ENCODE data around the gene LAMA3.

Gene LAMA3, protein sequence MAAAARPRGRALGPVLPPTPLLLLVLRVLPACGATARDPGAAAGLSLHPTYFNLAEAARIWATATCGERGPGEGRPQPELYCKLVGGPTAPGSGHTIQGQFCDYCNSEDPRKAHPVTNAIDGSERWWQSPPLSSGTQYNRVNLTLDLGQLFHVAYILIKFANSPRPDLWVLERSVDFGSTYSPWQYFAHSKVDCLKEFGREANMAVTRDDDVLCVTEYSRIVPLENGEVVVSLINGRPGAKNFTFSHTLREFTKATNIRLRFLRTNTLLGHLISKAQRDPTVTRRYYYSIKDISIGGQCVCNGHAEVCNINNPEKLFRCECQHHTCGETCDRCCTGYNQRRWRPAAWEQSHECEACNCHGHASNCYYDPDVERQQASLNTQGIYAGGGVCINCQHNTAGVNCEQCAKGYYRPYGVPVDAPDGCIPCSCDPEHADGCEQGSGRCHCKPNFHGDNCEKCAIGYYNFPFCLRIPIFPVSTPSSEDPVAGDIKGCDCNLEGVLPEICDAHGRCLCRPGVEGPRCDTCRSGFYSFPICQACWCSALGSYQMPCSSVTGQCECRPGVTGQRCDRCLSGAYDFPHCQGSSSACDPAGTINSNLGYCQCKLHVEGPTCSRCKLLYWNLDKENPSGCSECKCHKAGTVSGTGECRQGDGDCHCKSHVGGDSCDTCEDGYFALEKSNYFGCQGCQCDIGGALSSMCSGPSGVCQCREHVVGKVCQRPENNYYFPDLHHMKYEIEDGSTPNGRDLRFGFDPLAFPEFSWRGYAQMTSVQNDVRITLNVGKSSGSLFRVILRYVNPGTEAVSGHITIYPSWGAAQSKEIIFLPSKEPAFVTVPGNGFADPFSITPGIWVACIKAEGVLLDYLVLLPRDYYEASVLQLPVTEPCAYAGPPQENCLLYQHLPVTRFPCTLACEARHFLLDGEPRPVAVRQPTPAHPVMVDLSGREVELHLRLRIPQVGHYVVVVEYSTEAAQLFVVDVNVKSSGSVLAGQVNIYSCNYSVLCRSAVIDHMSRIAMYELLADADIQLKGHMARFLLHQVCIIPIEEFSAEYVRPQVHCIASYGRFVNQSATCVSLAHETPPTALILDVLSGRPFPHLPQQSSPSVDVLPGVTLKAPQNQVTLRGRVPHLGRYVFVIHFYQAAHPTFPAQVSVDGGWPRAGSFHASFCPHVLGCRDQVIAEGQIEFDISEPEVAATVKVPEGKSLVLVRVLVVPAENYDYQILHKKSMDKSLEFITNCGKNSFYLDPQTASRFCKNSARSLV (N-terminal part only)

DNA sequence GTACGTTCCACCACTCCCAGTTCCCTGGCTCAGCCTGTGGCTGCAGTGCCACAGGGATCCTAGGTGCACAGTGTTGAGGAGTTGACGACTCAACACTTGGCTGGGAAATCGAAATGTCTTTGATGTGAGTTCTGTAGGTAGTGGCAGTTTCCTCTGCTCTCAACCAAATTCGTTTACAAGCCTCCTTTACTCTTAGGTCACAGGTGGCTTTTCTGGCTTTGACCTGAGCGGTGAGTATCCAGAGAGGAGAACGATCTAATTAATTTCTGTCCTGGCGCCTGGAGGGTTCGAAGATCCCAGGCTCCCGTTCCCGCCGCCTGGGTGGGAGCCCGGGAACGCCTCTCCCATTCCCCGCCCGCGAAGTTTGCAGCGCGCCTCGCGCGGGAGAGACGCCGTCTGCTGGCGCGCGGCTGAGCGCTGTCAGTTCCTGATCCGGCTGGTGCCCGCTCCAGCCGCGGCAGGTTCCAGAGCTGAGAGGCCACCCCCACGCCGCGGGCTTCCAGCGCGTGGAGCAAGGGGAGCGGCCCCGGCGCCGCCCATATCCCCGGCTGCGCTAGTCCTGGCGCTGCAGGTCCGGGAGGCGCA, at the start of gene LAMA3:
Gene LAMA3, plus strand, starts transcription at position 423 of the 585 bp plus-strand sequence. CDS start 231 bp downstream, outside the sequence.
- DNase-seq (ENCODE audit: low spot score): no peak

- no peak for DNase-seq (ENCODE audit: low spot score)
These were observed 49.2 kb upstream of the LAMA3 start for GRCh38 chr18:23640052-23640451.

DNA sequence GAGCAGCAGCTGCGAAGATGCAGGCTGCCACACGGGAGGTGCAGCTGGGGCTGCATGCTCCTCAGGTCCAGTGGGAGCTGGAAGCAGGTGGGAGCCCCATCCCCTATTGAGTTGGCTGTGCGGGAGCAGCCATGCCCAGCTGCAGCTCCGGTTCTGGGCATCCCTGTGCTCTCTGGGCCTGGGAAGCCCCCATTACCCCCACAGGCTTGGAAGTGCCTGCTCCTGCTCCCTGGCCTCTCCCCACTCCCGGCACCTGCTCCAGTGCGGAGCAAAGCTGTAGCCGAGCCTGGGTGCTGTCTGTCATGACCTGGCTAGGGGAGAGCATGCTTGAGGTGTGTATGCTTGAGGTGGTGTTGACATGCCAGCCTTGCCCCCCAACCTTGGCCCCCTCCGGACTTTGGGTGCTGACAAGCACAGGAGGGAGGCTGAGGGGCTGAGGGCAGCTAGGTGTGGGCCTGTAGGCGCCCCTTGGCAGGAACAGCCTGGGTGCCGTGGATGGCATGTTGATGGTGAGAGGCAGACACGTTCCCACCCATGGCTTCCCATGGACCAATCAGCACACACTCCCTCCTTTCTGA, 48.0 kb upstream of the LAMA3 start:
- DNase-seq (ENCODE audit: low spot score): no peak

DNA sequence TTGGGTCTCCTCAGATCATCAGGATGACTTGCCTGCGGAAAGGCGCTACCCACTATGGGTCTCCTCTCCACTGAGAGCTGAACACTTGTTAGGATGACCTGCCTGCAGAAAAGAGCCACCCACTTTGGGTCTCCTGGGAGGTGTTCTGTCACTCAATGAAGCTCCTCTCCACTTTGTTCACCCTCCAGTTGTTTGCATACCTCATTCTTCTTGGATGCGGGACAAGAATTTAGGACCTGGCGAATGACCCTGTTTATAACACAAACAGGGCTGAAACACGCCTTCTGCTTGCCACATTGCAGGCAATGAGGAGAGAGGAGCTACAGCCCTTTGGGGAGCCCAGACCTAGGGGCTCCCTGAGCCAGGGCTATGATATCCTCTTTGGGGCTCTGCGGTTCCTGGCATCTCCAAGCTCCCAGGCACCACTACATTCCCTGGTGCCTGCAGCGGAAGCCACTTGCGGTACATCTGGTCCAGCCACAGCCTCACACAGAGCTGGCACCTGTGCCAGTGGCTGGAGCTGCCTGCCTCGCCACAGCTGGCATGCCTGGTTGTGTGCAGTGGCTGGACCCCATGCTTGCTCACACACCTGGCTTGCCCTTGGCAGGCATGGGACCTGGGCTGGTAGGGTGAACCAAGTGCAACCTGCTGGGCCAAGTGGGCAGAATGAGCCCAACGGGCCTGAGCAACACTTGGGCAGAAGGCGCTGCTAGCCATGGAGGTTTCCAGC, 47.2 kb upstream of the LAMA3 start:
- DNase-seq (ENCODE audit: low spot score): no peak

GRCh38 chr18:23643815-23644490, 45.3 kb upstream of the LAMA3 start:
- DNase-seq (ENCODE audit: low spot score): no peak

DNA sequence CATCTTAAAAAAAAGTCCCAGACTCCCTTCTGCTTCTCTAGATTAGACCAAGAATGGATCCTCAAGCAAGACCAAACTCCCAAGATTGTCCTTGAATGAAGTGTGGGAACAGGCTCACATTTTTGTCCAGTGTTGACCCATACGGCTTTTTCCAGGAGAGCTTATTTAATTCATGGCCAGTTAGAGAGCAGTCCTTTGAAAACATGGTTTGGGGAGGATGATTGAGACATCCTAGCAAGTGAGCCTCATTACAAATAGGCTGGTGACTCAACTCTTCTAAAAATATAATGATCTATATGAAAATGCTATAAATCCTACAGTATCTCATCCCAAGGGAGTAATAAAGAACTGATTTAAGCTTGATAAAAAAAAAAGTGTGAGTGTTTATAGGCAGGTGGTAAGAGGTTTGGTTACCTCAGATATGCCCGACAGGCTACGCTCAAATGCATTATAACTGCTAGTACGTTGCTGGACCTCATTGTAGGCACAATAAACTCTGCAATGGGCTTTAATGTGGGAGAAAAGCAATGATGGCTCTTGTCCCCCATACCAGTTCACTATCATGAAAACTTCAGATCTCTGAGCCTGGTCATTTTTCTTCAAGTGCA, 43.6 kb upstream of the LAMA3 start:
- no peak for DNase-seq (ENCODE audit: low spot score)

GRCh38 chr18:23646282-23646681, 43.0 kb upstream of the LAMA3 start:
- no peak for DNase-seq (ENCODE audit: low spot score)

DNA sequence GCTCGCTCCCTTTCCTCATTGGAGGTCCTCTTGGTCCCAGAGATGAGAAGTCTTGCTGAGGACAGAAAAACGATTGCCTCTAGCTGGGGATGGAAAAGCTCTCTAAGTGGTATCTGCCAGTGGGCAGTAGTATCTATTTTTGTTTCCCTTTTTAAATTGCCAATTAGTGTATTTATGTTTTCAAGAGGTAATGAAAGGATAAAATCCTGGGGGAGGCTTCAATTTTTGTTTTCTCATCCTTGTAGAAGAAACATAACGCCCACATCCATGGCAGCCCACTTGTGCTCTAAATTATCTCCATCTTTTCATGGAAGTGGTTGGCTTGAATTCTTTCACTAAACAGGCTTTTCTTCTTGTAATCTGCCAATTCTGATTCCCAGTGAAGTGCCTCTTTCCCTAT, 40.8 kb upstream of the LAMA3 start:
- no peak for DNase-seq (ENCODE audit: low spot score)

- DNase-seq (ENCODE audit: low spot score): no peak
These were observed 40.2 kb upstream of the LAMA3 start for GRCh38 chr18:23648940-23649607.

DNA sequence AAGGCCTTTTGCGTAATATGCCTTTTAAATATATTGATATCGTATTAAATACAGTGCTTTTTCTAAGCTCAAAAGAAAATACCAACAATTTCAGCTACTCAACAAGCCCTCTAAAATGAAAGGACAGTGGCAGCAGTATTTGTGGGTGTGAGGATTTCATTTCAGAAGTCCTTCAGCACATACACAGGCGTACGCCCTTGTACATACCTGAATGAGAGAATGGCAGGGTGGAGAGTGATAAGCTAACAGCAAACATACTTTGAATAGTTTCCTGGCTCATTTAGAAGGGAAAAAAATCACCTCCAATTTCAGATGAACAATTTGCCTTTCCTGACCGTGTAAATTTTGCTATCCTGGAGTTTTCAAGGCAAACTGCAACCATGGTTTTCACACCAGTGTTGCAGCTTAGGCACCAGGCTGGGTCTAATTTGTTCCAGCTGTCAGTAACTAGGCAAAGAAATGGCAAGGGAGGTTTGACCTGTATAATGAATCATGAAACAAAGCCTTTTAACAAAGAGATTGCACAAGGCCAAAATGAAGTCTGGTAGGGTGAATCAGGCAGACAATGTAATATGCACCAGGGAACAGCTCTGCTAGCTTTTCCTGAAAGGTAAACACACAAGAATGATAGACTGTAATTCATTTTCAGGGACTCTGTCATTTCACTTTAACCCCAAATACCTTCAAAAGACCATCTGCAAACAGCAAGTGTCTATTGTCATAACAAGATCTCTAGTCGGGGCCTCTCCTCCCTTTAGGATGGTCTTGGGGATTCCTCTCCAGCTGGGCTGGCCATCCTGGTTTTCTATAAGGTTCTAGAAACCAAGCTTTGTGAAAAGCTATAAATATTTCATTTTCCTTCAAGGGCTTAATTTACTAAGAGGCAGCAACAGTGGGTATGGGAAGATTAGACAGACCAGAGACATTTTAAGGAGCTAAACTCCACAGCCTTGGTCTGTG, 38.0 kb upstream of the LAMA3 start:
- DNase-seq (ENCODE audit: low spot score): no peak

DNA sequence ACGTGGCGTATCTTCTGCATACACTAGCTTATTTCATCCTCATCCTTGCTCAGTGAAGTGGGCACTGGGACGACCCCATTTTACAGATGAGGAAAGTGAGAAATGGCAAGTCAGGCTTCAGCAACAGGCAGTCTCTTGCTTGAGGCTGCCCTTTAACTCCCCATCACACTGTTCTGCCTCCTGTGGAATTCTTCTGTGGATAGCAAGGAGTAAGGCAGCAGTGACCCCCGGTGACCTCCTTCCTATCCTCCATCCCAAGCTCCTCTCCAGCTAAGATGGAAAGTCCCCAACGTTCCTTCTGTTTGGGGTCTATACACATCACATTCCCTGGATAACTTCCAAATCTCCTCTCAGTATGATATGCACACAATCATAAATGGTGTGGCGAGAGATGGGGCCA, 37.0 kb upstream of the LAMA3 start:
- DNase-seq (ENCODE audit: low spot score): no peak

DNA sequence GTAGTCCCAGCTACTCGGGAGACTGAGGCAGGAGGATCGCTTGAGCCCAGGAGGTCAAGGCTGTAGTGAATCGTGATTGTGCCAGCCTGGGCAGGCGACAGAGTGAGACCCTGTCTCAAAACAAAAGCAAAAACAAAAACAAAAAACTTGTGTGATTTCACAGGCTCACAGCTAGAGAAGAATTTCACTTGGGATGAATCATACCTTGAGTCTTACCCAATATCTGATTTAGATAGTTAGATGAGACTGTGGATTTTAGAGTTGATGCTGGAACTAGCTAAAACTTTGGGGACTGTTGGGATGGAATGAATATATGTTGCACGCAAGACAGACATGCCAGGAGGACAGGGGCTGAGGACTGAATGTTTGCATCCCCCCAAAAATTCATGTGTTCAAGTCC, 31.0 kb upstream of the LAMA3 start:
- DNase-seq (ENCODE audit: low spot score): no peak

DNA sequence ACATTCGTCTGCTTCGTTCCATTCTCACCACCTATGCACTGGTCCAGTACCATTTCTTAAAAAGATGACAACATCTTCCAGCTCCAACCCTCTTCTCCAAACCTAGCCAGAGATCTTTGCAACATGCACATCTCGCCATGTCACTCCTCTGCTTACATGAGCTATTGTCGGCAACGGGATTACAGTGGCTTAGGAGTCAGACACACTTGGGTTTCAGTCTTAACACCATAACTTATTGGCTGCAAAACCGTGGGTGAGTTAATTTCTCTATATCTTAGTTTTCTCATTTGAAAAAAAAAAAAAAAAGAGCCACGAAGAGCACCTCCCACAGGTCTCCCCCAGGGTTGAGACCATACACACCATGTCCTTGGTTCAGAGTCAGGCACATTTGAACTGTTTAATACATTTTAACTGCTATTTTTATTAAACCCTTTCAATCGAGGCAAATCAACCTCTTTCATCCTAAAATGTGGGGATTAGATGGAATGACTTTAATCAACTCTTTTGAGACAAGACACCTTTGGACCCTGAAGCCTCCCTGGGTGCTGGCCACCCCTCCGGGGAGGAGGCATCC, 27.4 kb upstream of the LAMA3 start:
- no peak for DNase-seq (ENCODE audit: low spot score)

DNA sequence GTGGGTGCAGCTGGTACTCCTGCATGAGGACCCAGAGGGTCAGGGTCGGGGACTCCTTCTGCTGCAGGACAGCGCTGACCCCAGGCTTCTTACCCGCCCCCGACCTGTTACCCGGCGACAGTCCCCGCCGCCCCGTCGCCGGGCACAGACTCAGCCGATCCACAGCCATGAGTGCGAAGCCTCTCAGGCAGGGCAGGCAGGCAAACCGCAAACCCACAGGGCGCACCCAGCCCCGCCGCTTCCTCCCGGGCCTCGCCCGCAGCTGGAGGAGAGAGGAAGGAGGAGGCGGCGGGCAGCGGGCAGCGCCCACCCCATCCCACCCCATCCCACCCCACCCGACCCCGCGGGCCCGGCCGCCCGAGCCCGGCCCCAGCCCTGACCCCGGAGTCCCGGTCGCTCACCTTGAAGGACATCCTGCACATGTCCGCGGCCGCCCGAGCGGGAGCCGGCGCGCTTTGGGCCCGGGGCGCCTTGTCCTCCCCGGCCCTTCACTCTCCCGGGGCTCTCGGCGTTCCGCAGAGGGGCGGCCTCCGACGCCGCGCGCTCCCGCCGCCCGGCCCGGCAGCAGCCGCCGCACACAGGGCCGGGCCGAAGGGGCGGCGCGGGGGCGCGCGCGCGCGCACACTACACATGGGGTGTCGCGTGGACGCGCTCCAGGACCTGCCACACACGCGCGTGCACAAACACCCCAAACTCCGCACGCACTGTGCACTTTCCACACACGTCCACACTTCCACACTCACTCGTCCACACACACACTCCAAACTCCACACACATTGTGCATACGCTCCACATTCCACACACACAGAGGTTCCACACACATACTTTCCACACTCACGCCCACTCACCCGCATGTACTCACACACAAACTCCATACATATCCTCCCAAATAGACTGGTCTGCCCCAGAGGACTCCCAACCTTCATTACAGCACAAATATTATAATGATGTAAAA, 26.7 kb upstream of the LAMA3 start, which contains the start of gene ANKRD29:
Gene ANKRD29, minus strand, starts transcription at position 603 of the 955 bp plus-strand sequence. Its CDS starts 181 bp downstream, at position 422.
- peak; percentile 52 for DNase-seq (ENCODE audit: low spot score)

DNA sequence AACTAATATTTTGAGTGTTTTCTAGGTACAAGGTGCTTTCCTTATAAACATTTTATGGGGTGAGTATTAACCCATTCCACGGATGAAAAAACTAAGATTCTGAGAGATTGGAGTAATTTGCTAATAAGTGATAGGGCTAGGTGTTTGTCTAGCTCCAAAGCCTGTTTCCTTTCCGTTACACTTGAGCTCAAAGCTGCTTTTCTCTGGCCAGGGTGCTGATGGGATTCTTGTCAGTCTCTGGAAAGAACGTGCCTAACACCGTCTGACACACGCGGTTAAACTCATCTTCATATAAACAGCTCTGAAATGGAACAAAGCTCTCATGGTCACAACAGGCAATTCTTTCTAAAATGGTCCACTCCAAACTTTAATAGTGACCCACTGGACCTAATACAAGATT, 24.6 kb upstream of the LAMA3 start:
- DNase-seq (ENCODE audit: low spot score): no peak

GRCh38 chr18:23667114-23667513, 22.1 kb upstream of the LAMA3 start:
- DNase-seq (ENCODE audit: low spot score): no peak

Measured in CD4-positive, alpha-beta T cell treated with Interleukin-6 at 100 ng/mL for 8 hours (primary cell).